Stomach smooth muscle (tissue), 2 donors: ENCODE data around the gene AAMP.

ENCODE experiments used
- H3K27ac ChIP-seq: one replicate; pipeline ENCODE4 v1.7.0; 2013; ENCODE audit warnings: mild to moderate bottlenecking, low read length, inconsistent platforms
- H3K27me3 ChIP-seq, 2 donors: one replicate each; pipeline ENCODE4 v1.7.0; 2013; ENCODE audit warnings: low read length in 2 of 2; ENCODE audit not compliant: insufficient read depth in 2 of 2, control insufficient read depth in 1 of 2
- H3K36me3 ChIP-seq, 2 donors: one replicate each; pipeline ENCODE4 v1.7.0; 2013; ENCODE audit warnings: low read length in 2 of 2; ENCODE audit not compliant: control insufficient read depth in 2 of 2, insufficient read depth in 2 of 2
- H3K4me1 ChIP-seq: one replicate; pipeline ENCODE4 v1.7.0; 2013; ENCODE audit warnings: low read length; ENCODE audit not compliant: control insufficient read depth, insufficient read depth
- H3K4me3 ChIP-seq, 2 donors: one replicate each; pipeline ENCODE4 v1.7.0; 2013; ENCODE audit warnings: low read length in 2 of 2
- H3K9ac ChIP-seq, 2 donors: one replicate each; pipeline ENCODE4 v1.7.0; 2013; ENCODE audit warnings: low read length in 2 of 2, mild to moderate bottlenecking in 1 of 2
- H3K9me3 ChIP-seq, 2 donors: one replicate each; pipeline ENCODE4 v1.7.0; 2013; ENCODE audit warnings: low read length in 2 of 2; ENCODE audit not compliant: control insufficient read depth in 2 of 2
- donor health status: healthy.
- donor health status: Pancreatic carcinoma.

The AAMP gene

GRCh38 chr2:218263817-218264641 is 5.9 kb downstream of the AAMP start:
- peaks cover 36% of the 10 kb centered on the region in 2 donors for H3K36me3 ChIP-seq
- H3K9me3 ChIP-seq, result no peaks in the 10 kb centered on the region
- peaks cover 74% of the 10 kb centered on the region for H3K4me1 ChIP-seq
- no peaks in the 10 kb centered on the region for H3K27me3 ChIP-seq
- no peak overlapping the region for H3K9ac ChIP-seq
- peak overlapping the region; percentile 96 for H3K27ac ChIP-seq
- H3K4me3 ChIP-seq, result peak overlapping the region in 1 of 2 donors; percentile 8

- H3K27ac ChIP-seq, result peak overlapping the region; percentile 96
- no peak overlapping the region for H3K9ac ChIP-seq
- no peaks in the 10 kb centered on the region for H3K27me3 ChIP-seq
- H3K4me1 ChIP-seq, result peaks cover 76% of the 10 kb centered on the region
- H3K4me3 ChIP-seq, result peak overlapping the region in 1 of 2 donors; percentile 61
- H3K36me3 ChIP-seq, result peaks cover 36% of the 10 kb centered on the region in 2 donors
- no peaks in the 10 kb centered on the region for H3K9me3 ChIP-seq
These were observed 7.0 kb downstream of the AAMP start for GRCh38 chr2:218262631-218263586.

GRCh38 chr2:218262237-218262600 is 7.7 kb downstream of the AAMP start:
- H3K4me3 ChIP-seq, result peak overlapping the region in 1 of 2 donors; percentile 61
- H3K4me1 ChIP-seq, result peaks cover 71% of the 10 kb centered on the region
- H3K9me3 ChIP-seq, result no peaks in the 10 kb centered on the region
- peak overlapping the region; percentile 96 for H3K27ac ChIP-seq
- H3K36me3 ChIP-seq, result peaks cover 33 to 35% of the 10 kb centered on the region in 2 donors
- H3K27me3 ChIP-seq, result no peaks in the 10 kb centered on the region
- H3K9ac ChIP-seq, result peak overlapping the region in 1 of 2 donors; percentile 58

GRCh38 chr2:218261423-218262236 is 8.3 kb downstream of the AAMP start:
- Histone ChIP-seq H3K4me3 (peak overlapping the region; percentile 24 to 61), H3K4me1 (peaks cover 70% of the 10 kb centered on the region), H3K36me3 (peaks cover 29 to 30% of the 10 kb centered on the region in 2 donors), H3K27me3 (no peaks in the 10 kb centered on the region), H3K9ac (peak overlapping the region; percentile 14 to 58), H3K27ac (peak overlapping the region; percentile 96), H3K9me3 (no peaks in the 10 kb centered on the region)

GRCh38 chr2:218260742-218261422 is 9.1 kb downstream of the AAMP start, which contains the start of gene GPBAR1:
TSS of gene GPBAR1 (plus strand) at chr2:218261015. CDS start at chr2:218262725, 1,710 bp downstream.
- Histone ChIP-seq H3K9me3 (no peaks in the 10 kb centered on the region), H3K9ac (peak within 1 kb of the TSS; percentile 59 to 68), H3K36me3 (peaks cover 23% of the 10 kb centered on the region in 2 donors)

GRCh38 chr2:218260166-218260565 is 9.8 kb downstream of the AAMP start:
- Histone ChIP-seq H3K9ac (peak overlapping the region; percentile 59 to 68), H3K4me3 (peak overlapping the region; percentile 22 to 36), H3K36me3 (peaks cover 22% of the 10 kb centered on the region in 2 donors), H3K27ac (peak overlapping the region; percentile 96), H3K27me3 (no peaks in the 10 kb centered on the region), H3K9me3 (no peaks in the 10 kb centered on the region), H3K4me1 (peaks cover 67% of the 10 kb centered on the region)

More at GRCh38 chr2:218260742-218261422, 9.1 kb downstream of the AAMP start, which contains the start of gene GPBAR1:
- Histone ChIP-seq H3K4me1 (peaks cover 70% of the 10 kb centered on the region), H3K27me3 (no peaks in the 10 kb centered on the region), H3K27ac (peak within 1 kb of the TSS; percentile 96), H3K4me3 (peak within 1 kb of the TSS; percentile 36 to 61)

GRCh38 chr2:218259099-218259961 is 10.6 kb downstream of the AAMP start:
- Histone ChIP-seq H3K27me3 (no peaks in the 10 kb centered on the region), H3K27ac (peak overlapping the region; percentile 96), H3K4me3 (peak overlapping the region; percentile 36 to 57), H3K4me1 (peaks cover 60% of the 10 kb centered on the region), H3K9ac (peak overlapping the region; percentile 59 to 68), H3K9me3 (no peaks in the 10 kb centered on the region), H3K36me3 (peaks cover 20 to 21% of the 10 kb centered on the region in 2 donors)

GRCh38 chr2:218257390-218257981 is 12.5 kb downstream of the AAMP start:
- H3K4me1 ChIP-seq, result peaks cover 47% of the 10 kb centered on the region
- peak overlapping the region; percentile 6 for H3K27ac ChIP-seq

More at GRCh38 chr2:218257390-218257981, 12.5 kb downstream of the AAMP start:
- no peak overlapping the region for H3K9ac ChIP-seq
- H3K36me3 ChIP-seq, result peaks cover 32% of the 10 kb centered on the region in 2 donors
- H3K4me3 ChIP-seq, result no peak overlapping the region
- H3K9me3 ChIP-seq, result no peaks in the 10 kb centered on the region
- no peaks in the 10 kb centered on the region for H3K27me3 ChIP-seq
